ENCODE measurements around the gene MTOR.

DNA sequence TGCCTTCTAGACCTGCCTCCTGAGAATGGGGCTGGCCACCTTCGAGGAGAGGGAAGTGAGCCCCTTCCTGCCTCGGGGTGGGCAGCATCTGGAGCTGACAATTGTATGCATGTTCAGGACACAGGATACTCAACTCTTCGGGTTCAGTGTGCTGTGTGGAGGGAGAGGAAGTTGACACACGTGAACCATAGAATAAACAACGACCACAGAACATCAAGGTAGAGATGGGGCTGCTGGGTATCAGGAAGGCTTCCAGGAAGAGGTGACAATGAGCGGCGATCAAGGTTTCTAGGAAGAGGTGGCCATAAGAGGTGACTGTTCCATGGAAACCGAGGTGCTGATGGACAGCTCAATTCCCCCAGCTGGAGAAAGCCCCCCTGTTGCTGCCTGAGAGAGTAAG, 32.6 kb upstream of the MTOR start:
- TF ChIP-seq, protein P1, sequence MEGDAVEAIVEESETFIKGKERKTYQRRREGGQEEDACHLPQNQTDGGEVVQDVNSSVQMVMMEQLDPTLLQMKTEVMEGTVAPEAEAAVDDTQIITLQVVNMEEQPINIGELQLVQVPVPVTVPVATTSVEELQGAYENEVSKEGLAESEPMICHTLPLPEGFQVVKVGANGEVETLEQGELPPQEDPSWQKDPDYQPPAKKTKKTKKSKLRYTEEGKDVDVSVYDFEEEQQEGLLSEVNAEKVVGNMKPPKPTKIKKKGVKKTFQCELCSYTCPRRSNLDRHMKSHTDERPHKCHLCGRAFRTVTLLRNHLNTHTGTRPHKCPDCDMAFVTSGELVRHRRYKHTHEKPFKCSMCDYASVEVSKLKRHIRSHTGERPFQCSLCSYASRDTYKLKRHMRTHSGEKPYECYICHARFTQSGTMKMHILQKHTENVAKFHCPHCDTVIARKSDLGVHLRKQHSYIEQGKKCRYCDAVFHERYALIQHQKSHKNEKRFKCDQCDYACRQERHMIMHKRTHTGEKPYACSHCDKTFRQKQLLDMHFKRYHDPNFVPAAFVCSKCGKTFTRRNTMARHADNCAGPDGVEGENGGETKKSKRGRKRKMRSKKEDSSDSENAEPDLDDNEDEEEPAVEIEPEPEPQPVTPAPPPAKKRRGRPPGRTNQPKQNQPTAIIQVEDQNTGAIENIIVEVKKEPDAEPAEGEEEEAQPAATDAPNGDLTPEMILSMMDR (IDR thresholded peaks at IDR 0.05; ENCODE audit: poor library complexity), result no peak
- TF ChIP-seq EZH2 (IDR thresholded peaks at IDR 0.05; ENCODE audit: borderline replicate concordance), result no peak
- TF ChIP-seq EZH2phosphoT487 (IDR thresholded peaks at IDR 0.05; ENCODE audit: low read depth, severe bottlenecking, unreplicated experiment), result no peak
